ENCODE data around the gene CPED1. TPM values are rescaled to one million over a fixed set of nuclear protein-coding genes. Genes with fewer than 3 reads are reported as not detected.
"Not testable (repeated sequence)": the region's sequence is repeated elsewhere in the genome, so short reads cannot be mapped to it uniquely, and the experiment has no call there.

Gene CPED1
- total and polyA plus RNA-seq, 9 donors: 6.6 to 26.6 (median 10.8) TPM

- Histone ChIP-seq H3K36me3 (ENCODE audit: control insufficient read depth, insufficient read depth, low read length) (no peaks in the 10 kb centered on the region), H3K4me3 (ENCODE audit: low read length) (no peak overlapping the region), H3K27me3 (ENCODE audit: control insufficient read depth, insufficient read depth, low read length) (no peaks in the 10 kb centered on the region), H3K4me1 (ENCODE audit: control insufficient read depth, insufficient read depth, low read length) (peaks cover 9% of the 10 kb centered on the region), H3K9me3 (replicated peaks; ENCODE audit: control insufficient read depth, low read depth, low read length) (no peaks in the 10 kb centered on the region), H3K27ac (ENCODE audit: low read length) (peak overlapping the region; percentile 79)
- no CpG with 5 or more reads among the region's 2 CpGs for WGBS (ENCODE audit: insufficient coverage)
- peak; percentile 90 for DNase-seq
These were observed 13.7 kb downstream of the CPED1 start for GRCh38 chr7:121002048-121002756.

- Histone ChIP-seq H3K36me3 (ENCODE audit: control insufficient read depth, insufficient read depth, low read length) (no peaks in the 10 kb centered on the region), H3K4me3 (ENCODE audit: low read length) (no peak overlapping the region), H3K27me3 (ENCODE audit: control insufficient read depth, insufficient read depth, low read length) (no peaks in the 10 kb centered on the region), H3K27ac (ENCODE audit: low read length) (peak overlapping the region; percentile 79), H3K4me1 (ENCODE audit: control insufficient read depth, insufficient read depth, low read length) (peaks cover 9% of the 10 kb centered on the region), H3K9me3 (replicated peaks; ENCODE audit: control insufficient read depth, low read depth, low read length) (no peaks in the 10 kb centered on the region)
- DNase-seq: peak; percentile 83
- WGBS (ENCODE audit: insufficient coverage): 29% methylated on average over 2 of the region's 5 CpGs
These were observed 14.3 kb downstream of the CPED1 start for GRCh38 chr7:121002757-121003200.

GRCh38 chr7:121003986-121004685 lies 15.6 kb downstream of the CPED1 start:
- Histone ChIP-seq H3K27me3 (ENCODE audit: control insufficient read depth, insufficient read depth, low read length) (no peaks in the 10 kb centered on the region), H3K4me1 (ENCODE audit: control insufficient read depth, insufficient read depth, low read length) (peaks cover 9% of the 10 kb centered on the region), H3K4me3 (ENCODE audit: low read length) (no peak overlapping the region), H3K9me3 (replicated peaks; ENCODE audit: control insufficient read depth, low read depth, low read length) (no peaks in the 10 kb centered on the region), H3K27ac (ENCODE audit: low read length) (no peak overlapping the region), H3K36me3 (ENCODE audit: control insufficient read depth, insufficient read depth, low read length) (no peaks in the 10 kb centered on the region)
- WGBS (ENCODE audit: insufficient coverage): 57% methylated on average over 5 of the region's 5 CpGs
- DNase-seq: peak; percentile 80

- H3K36me3 ChIP-seq (ENCODE audit: control insufficient read depth, insufficient read depth, low read length); H3K27ac ChIP-seq (ENCODE audit: low read length); H3K9me3 ChIP-seq (replicated peaks; ENCODE audit: control insufficient read depth, low read depth, low read length); H3K4me3 ChIP-seq (ENCODE audit: low read length); H3K4me1 ChIP-seq (ENCODE audit: control insufficient read depth, insufficient read depth, low read length); H3K27me3 ChIP-seq (ENCODE audit: control insufficient read depth, insufficient read depth, low read length); DNase-seq: not testable (repeated sequence)
- no CpG with 5 or more reads among the region's 4 CpGs for WGBS (ENCODE audit: insufficient coverage)
These were observed 16.5 kb downstream of the CPED1 start for GRCh38 chr7:121005058-121005457.

GRCh38 chr7:121005996-121006584 lies 17.6 kb downstream of the CPED1 start:
- peaks cover 9% of the 10 kb centered on the region for H3K4me1 ChIP-seq (ENCODE audit: control insufficient read depth, insufficient read depth, low read length)
- H3K27me3 ChIP-seq (ENCODE audit: control insufficient read depth, insufficient read depth, low read length): no peaks in the 10 kb centered on the region
- WGBS (ENCODE audit: insufficient coverage): no CpG with 5 or more reads among the region's 4 CpGs
- peak overlapping the region; percentile 74 for H3K27ac ChIP-seq (ENCODE audit: low read length)
- no peaks in the 10 kb centered on the region for H3K36me3 ChIP-seq (ENCODE audit: control insufficient read depth, insufficient read depth, low read length)
- no peak overlapping the region for H3K4me3 ChIP-seq (ENCODE audit: low read length)
- H3K9me3 ChIP-seq (replicated peaks; ENCODE audit: control insufficient read depth, low read depth, low read length): no peaks in the 10 kb centered on the region
- DNase-seq: no peak

- Histone ChIP-seq H3K27ac (ENCODE audit: low read length) (peak overlapping the region; percentile 74), H3K27me3 (ENCODE audit: control insufficient read depth, insufficient read depth, low read length) (no peaks in the 10 kb centered on the region), H3K4me1 (ENCODE audit: control insufficient read depth, insufficient read depth, low read length) (peaks cover 9% of the 10 kb centered on the region), H3K9me3 (replicated peaks; ENCODE audit: control insufficient read depth, low read depth, low read length) (no peaks in the 10 kb centered on the region), H3K4me3 (ENCODE audit: low read length) (no peak overlapping the region), H3K36me3 (ENCODE audit: control insufficient read depth, insufficient read depth, low read length) (no peaks in the 10 kb centered on the region)
- peak; percentile 86 for DNase-seq
- WGBS (ENCODE audit: insufficient coverage): 60% methylated on average over 4 of the region's 6 CpGs
These were observed 18.3 kb downstream of the CPED1 start for GRCh38 chr7:121006711-121007315.

- H3K9me3 ChIP-seq (replicated peaks; ENCODE audit: control insufficient read depth, low read depth, low read length): no peaks in the 10 kb centered on the region
- no peak overlapping the region for H3K27ac ChIP-seq (ENCODE audit: low read length)
- H3K36me3 ChIP-seq (ENCODE audit: control insufficient read depth, insufficient read depth, low read length): no peaks in the 10 kb centered on the region
- H3K4me3 ChIP-seq (ENCODE audit: low read length): no peak overlapping the region
- H3K4me1 ChIP-seq (ENCODE audit: control insufficient read depth, insufficient read depth, low read length): peaks cover 4% of the 10 kb centered on the region
- peak; percentile 68 for DNase-seq
- H3K27me3 ChIP-seq (ENCODE audit: control insufficient read depth, insufficient read depth, low read length): no peaks in the 10 kb centered on the region
- WGBS (ENCODE audit: insufficient coverage): 42% methylated on average over 2 of the region's 2 CpGs
These were observed 20.3 kb downstream of the CPED1 start for GRCh38 chr7:121008816-121009215.

DNA sequence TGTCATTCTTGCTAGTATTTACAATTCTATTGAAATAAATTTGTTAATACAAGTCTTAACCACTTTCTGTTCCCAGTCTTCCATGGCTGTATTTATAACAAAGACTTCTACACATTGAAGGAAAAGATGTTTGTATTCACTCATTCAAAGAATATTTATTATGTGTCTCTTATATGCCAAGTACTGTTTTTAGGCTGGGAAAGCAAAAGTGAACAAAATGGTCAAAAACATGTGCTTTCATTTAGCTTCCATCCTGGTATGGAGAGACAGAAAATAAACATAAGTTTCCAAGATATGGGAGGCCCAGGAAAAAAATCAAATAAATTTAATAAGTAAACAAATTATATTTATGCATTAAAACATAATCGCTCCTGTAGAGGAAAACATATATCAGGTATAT lies 22.9 kb downstream of the CPED1 start:
- no peaks in the 10 kb centered on the region for H3K4me1 ChIP-seq (ENCODE audit: control insufficient read depth, insufficient read depth, low read length)
- WGBS (ENCODE audit: insufficient coverage): no CpG with 5 or more reads among the region's 1 CpG
- no peaks in the 10 kb centered on the region for H3K27me3 ChIP-seq (ENCODE audit: control insufficient read depth, insufficient read depth, low read length)
- no peaks in the 10 kb centered on the region for H3K9me3 ChIP-seq (replicated peaks; ENCODE audit: control insufficient read depth, low read depth, low read length)
- H3K4me3 ChIP-seq (ENCODE audit: low read length): no peak overlapping the region
- H3K27ac ChIP-seq (ENCODE audit: low read length): no peak overlapping the region
- peak; percentile 58 for DNase-seq
- no peaks in the 10 kb centered on the region for H3K36me3 ChIP-seq (ENCODE audit: control insufficient read depth, insufficient read depth, low read length)

DNA sequence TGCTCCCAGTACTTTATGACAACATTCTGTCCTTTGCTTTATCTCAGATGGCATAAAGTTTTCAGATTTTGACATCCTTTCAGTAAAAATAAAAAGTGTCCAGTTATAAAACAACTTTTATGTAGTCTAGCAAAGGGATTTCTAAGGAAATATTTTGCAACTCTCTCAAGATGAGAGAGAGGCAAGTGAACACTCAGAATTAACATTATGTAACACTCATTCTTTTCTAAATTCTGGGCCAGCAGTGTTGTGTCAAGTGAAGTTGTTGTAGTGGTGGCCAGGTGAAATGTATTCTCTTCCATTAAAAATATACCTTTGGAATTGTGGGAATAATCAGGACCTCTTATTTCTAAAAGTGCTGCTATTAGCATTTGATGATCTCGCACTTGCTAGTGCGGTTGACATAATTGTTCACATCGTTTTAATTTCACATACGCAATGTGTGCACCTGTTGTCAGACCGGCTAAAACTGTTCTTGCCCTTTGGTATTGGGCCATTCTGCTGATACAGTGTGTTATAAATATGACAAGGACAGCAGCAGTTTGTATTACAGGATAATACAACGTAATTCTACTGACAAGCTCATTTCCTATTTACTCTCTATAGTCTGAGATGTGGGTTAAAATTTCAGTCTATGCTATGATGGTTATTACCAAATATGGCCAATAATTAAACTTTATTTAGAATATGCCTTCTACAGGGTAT lies 23.8 kb downstream of the CPED1 start:
- no peak for DNase-seq
- Histone ChIP-seq H3K36me3 (ENCODE audit: control insufficient read depth, insufficient read depth, low read length) (no peaks in the 10 kb centered on the region), H3K4me1 (ENCODE audit: control insufficient read depth, insufficient read depth, low read length) (no peaks in the 10 kb centered on the region), H3K27me3 (ENCODE audit: control insufficient read depth, insufficient read depth, low read length) (no peaks in the 10 kb centered on the region), H3K9me3 (replicated peaks; ENCODE audit: control insufficient read depth, low read depth, low read length) (no peaks in the 10 kb centered on the region), H3K27ac (ENCODE audit: low read length) (no peak overlapping the region), H3K4me3 (ENCODE audit: low read length) (no peak overlapping the region)
- 100% methylated on average over 4 of the region's 6 CpGs for WGBS (ENCODE audit: insufficient coverage)
